Thyroid gland (tissue), 4 donors: Measurements from ENCODE around the gene CACTIN.

ENCODE experiments used
- CTCF ChIP-seq, 6 experiments: fragments of 200-600 bp in 3 of 6; fragments of 450-650 bp in 3 of 6; sonication (generic) in 3 of 6; IDR thresholded peaks; one replicate each; pipeline ENCODE4 v1.5.1; 2016 to 2019; ENCODE audit warnings: antibody characterized with exemption in 6 of 6, mild to moderate bottlenecking in 2 of 6, inconsistent platforms in 1 of 6, moderate library complexity in 1 of 6
- POLR2A ChIP-seq, 2 donors: fragments of 450-650 bp; IDR thresholded peaks; one replicate each; pipeline ENCODE4 v1.6.1; 2017; ENCODE audit warnings: antibody characterized with exemption in 2 of 2, mild to moderate bottlenecking in 2 of 2, moderate library complexity in 1 of 2

- TF ChIP-seq CTCF (IDR thresholded peaks at IDR 0.05) (no peak), POLR2A (IDR thresholded peaks at IDR 0.05) (no peak)
Observed at GRCh38 chr19:3632739-3633558, 6.4 kb upstream of the CACTIN start.
